Neural cell (in vitro differentiated cells): ENCODE data around the gene KRT40.

Experiments used
- CTCF ChIP-seq: fragments of 450-650 bp; IDR thresholded peaks from 2 replicates; pipeline ENCODE4 v1.5.1; 2014; ENCODE audit warnings: antibody characterized with exemption, mild to moderate bottlenecking, moderate library complexity; ENCODE audit not compliant: poor library complexity, severe bottlenecking
- EP300 ChIP-seq: fragments of 450-650 bp; conservative IDR thresholded peaks from 2 replicates; pipeline ENCODE4 v1.6.1; 2014; ENCODE audit warnings: antibody characterized with exemption, mild to moderate bottlenecking, moderate library complexity; ENCODE audit not compliant: poor library complexity, severe bottlenecking
- MXI1 ChIP-seq: fragments of 450-650 bp; conservative IDR thresholded peaks from 2 replicates; pipeline ENCODE4 v1.6.1; 2014; ENCODE audit warnings: antibody characterized with exemption, mild to moderate bottlenecking; ENCODE audit not compliant: poor library complexity, severe bottlenecking
- POLR2AphosphoS5 ChIP-seq: IDR thresholded peaks from 2 replicates; pipeline ENCODE4 v1.6.1; 2012
- RAD21 ChIP-seq: fragments of 450-650 bp; conservative IDR thresholded peaks from 2 replicates; pipeline ENCODE4 v1.6.1; 2014; ENCODE audit warnings: antibody characterized with exemption, mild to moderate bottlenecking, moderate library complexity
- TAF1 ChIP-seq: IDR thresholded peaks from 2 replicates; pipeline ENCODE4 v1.6.1; 2012; ENCODE audit warnings: low read depth

GRCh38 chr17:40940266-40940665 is 43.9 kb downstream of the KRT40 start:
- TF ChIP-seq RAD21, result no peak
- no peak for TF ChIP-seq TAF1
- no peak for TF ChIP-seq CTCF
- TF ChIP-seq POLR2AphosphoS5, result no peak
- no peak for TF ChIP-seq MXI1
- TF ChIP-seq EP300, result no peak
